ENCODE data around the gene EDA.
"Not testable (repeated sequence)": the region's sequence is repeated elsewhere in the genome, so short reads cannot be mapped to it uniquely, and the experiment has no call there.

EDA gene

DNA sequence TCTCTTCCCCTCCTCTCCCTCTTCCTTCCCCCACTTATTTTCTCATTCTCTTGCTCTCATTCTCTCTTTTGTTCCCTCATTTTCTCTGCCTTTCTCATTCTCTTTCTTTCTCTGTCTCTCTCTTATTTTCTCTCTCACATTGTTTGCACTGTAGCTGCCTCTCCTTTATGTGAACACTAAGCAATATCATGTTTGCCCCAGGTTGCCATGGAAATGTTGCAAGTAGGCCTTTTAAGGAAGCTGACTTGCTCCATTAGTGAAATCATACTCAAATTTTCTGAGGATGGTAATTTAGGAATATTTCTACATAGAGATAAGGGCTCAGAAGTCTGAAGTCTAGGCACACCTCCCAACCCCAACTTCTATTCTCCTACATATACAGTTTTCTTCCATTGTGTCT lies 130.1 kb downstream of the EDA start:
- DNase-seq (ENCODE audit: low read depth): no peak

DNA sequence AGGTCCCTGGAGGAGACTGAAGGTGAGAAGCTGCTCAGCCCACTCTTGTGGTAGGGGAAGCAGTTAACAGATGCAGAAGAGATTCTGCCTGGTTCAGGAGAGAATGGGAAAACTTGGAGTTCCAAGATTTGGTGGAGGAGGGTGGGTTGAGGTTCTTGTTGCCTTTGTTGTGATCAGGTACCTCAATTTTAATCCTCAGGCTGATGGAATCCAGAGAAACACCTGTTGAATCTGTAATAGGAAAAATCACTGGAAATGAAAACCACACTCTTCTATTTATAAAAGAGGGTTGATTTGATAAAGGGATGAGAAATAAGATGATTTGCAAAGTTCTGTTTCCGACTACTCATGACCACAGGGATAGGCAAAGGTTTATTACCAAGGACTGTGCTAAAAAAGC lies 132.1 kb downstream of the EDA start:
- no peak for DNase-seq (ENCODE audit: low read depth)

DNA sequence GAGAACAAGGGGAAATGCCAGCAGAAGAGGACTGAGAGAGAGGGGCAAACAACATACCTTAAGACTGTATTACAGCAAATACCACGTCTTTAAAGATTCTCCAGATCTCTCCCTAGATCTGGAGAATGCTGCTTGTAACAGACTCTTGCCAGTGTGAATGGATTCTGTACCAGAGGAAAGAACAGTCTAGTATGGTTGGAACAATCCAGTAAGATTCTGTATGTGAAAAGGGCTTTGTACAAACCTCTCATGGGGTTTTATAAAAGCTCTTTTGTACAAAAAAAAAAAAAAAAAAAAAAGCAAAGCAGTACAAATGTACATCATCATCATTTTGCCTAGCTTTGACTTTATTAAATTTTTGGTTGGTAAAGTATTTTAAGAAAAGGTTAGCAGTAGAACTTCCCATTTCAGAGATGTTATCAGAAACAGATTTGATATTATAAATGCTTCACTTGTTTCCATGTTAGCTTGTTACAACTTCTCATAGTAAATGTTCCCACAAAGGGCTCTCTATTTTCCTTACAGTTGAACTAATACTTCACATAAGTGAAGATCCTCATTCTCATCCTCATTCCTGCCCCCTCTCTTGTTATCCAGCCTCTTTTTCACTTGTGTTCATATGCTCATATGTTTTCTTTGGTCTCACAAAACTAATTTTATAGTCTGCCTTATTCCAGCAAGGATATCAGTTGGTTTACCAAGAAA lies 144.2 kb downstream of the EDA start:
- no peak for DNase-seq (ENCODE audit: low read depth)

DNA sequence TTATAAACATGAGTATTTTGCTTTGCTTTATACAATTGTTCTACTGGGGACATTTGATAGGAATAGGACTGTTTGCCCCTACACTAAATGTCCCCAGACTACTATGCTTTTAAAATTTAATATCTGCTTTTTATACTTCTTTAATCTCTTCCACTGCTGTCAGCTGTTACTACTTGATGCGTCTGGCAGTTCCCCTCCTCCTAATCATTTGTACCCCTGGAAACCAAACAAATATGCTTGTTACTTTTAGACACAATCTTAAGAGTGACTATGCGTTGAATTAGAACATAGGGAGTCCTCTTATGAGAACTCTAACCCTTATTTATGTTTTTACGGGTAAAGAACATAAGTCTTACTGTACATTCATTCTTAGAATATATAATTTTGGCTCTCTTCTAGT lies 145.7 kb downstream of the EDA start:
- no peak for DNase-seq (ENCODE audit: low read depth)

DNA sequence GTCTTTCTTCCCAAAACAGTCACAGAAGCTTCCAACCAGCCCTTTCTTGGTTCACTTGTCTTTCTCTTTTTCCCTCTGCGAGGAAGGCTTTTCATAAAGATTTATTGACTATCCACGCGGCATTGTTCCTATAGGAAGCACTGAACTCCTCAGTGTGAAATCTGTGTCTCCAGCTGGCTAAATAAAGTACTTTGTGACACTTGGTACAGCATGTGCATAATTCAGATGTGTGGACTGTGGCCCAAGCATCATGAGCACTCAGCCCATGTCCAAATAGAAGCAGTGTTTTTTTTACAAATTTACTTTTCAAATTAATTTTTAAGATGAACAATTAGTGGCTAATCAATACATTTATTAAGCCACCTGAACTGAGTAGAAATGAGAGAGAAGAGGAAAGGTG lies 146.4 kb downstream of the EDA start:
- DNase-seq (ENCODE audit: low read depth): no peak

DNA sequence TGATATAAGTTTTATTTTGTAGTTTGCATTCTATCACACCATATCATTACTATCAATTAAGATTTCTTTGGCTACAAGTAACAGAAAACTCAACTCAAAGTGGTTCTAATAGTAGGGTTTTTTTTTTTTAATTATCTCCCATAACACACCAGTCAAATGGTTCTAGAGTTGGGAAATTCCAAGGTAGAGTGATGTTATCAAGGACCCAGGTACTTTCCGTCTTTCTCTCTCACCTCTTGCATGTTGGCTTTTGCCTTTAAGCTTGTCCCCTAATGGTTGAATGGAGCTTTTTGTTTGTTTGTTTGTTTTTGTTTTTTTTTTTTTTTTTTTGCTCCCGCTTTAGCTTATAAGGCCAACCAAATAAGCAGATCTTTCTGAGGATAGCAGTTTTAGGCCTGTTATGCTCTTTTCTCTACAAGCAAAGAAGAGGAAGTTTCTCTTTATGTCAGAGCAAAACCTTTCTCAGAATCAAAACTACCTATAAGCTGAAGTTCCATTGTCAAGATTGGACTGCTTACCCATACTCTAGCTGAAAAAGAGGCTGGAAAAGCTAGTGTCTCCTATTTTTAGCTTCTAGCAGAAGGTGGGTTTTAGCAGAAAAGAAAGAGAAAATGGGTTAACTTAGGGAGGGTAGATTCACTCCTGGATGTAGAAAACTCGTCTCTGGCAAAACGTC lies 177.5 kb downstream of the EDA start:
- no peak for DNase-seq (ENCODE audit: low read depth)

DNA sequence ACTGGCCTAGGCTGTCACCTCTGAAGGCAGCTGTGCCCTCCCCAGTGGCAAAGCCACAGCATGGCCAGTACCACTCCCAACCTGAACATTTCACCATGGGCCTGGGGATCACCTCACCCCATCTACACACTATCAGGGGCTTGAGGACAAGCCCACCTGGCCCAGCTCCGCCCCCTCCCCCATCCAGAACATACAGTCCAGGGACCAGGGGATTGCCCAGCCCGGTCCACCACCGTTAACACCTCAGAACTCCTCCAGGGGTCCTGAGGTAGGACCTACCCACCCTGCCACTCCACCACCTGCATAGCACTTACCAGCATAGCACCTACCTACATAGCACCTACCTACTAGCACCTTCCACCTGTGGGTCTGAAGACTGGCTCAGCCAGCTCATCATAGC lies 179.8 kb downstream of the EDA start:
- DNase-seq (ENCODE audit: low read depth): no peak

DNA sequence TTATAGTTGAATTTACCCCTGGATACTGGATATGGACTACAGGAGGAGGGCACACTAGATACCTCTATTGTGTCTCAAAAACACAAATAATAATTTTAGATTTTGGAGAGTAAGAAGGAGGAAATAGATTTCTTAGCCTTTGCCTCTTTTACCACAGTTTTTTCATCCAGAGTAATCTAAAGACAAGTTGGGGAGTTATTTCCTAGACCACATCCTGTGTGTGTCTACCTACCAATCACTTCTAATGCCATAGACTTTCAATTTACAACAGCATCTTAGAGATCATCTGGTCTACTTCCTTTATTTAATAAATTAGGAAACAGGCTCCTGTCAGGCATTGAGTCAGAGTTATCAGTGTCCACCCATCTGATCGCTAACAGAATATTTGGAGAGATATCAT lies 191.5 kb downstream of the EDA start:
- DNase-seq (ENCODE audit: low read depth): no peak

DNA sequence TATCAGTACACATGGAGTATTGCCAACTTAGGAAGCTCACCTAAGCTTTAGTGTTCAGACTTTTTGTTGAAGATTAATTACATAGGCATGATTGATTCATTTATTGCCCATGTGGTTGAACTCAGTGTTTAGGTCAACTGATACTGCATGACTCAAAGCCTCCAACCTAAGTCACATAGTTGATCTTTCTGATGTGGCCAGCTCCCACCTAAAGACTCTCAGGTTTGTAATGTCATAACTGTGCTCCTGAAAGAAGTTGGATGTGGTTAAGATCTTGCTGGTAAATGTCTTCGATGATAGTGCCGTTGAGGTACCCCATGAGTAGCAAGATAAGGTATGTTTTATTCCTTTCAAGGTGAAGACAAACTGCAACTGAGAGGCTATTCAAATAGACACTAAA lies 192.5 kb downstream of the EDA start:
- DNase-seq (ENCODE audit: low read depth): no peak

DNA sequence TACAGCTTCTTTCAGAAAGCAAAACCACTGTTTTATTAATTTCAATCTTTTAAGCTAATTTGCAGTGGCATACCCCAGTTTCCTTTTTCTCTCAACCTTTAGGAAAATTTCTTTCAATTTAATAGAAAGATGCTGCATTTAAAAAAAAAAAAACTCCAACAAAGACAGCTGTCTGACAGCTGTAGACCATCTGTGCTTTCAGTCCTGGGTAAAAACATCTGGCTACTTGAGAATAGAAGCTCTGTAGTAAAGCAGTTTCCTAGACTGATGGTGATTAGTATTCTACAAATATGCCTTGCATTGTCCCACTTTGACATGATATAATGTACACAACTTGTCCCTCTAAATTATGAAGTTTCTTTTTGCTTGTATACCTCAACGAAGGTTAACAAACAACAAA lies 197.8 kb downstream of the EDA start:
- no peak for DNase-seq (ENCODE audit: low read depth)

DNA sequence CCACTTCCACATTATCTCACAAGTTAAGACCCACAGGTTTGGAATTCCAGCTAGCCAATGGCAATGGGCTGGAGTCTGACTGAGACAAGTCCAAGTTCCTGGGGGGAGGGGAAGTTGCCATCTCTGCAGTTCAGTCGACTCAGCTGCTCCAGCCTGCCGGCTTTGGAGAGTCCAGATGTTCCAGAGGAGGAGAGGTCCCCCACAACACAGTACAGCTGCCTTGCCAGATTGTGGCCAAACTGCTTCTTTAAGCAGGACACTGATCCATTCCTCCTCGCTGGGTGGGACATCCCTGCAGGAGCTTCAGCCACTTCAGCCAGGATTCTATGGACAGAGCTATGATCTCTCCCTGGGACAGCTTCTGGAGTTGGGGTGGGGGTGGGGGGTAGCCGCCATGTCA lies 199.2 kb downstream of the EDA start:
- DNase-seq (ENCODE audit: low read depth): no peak

DNA sequence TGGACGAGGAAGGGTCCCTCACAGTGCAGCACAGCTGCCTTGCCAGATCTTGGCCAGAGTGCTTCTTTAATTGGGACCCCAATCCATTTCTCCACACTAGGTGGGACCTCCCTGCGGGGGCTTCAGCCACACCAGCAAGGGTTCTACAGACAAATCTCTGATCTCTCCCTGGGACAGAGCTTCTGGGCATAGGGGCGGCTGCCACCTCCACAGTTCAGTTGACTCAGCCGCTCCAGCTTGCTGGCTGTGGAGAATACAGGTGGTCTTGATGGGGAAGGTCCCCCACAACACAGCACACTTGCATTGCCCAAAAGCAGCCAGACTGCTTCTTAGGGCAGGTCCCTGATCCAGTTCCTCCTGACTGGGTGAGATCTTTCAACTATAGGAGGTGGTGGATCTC lies 199.6 kb downstream of the EDA start:
- DNase-seq (ENCODE audit: low read depth): no peak

DNA sequence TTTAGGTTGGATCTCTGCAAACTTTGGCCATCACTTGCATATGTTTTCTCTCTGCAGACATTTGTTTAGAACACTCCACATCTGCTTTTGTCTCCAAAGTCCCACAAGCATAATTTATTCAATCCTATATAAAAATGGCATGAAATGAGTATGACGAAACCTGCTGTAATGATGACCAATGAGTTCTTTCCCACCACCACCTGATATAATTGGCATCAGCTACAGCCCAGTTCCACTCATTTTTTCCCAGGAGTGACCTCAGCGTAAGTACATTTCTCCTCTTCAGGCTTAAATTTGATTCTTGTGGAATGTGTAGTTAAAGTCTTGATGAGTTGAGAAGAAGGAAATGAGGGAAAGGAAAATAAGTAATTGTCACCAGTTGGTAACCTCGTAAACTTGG lies 228.7 kb downstream of the EDA start:
- DNase-seq (ENCODE audit: low read depth): no peak

DNA sequence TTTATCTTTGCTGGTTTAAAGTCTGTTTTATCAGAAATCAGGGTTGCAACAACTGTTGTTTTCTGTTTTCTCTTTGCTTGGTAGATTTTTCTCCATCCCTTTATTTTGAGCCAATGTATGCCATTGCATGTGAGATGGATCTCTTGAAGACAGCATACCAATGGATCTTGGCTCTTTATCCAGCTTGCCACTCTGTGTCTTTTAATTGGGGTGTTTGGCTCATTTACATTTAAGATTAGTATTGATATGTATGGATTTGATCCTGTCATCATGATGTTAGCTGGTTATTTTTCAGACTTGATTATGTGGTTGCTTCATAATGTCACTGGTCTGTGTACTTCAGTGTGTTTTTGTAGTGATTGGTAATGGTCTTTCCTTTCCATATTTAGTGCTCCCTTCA lies 244.1 kb downstream of the EDA start:
- DNase-seq (ENCODE audit: low read depth): not testable (repeated sequence)

DNA sequence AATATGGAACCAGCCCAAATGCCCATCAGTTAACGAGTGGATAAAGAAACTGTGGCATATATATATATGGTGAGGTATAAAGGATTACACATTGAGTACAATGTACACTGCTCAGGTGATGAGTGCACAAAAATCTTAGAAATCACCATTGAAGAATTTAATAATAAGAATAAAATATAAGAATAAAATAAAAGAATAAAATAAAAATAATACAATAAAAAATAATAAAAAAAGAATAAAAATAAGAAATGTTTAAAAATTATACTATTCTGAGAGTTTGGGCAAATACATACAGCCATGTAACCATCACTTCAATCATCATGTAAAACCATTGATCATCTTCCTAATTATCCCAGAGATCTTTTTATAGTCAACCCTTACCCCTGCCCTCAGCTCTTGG lies 260.3 kb downstream of the EDA start:
- DNase-seq (ENCODE audit: low read depth): no peak

DNA sequence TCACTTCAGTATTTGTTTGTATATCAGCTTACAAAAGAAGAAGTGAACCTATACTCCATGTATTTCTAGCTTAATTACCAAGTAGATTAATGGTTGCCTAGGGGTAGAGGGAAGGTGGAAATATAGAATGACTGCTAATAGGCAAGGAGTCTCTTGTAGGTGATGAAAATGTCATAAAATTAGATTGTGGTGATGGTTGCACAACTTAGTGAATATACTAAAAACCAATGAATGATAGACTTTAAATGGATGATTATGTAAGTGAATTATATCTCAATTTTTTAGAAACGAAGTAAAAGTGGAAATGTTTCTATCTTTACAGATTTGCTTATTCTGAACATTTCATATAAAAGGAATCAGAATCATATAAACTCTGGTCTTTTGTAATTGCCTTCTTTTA lies 268.3 kb downstream of the EDA start:
- DNase-seq (ENCODE audit: low read depth): no peak

DNA sequence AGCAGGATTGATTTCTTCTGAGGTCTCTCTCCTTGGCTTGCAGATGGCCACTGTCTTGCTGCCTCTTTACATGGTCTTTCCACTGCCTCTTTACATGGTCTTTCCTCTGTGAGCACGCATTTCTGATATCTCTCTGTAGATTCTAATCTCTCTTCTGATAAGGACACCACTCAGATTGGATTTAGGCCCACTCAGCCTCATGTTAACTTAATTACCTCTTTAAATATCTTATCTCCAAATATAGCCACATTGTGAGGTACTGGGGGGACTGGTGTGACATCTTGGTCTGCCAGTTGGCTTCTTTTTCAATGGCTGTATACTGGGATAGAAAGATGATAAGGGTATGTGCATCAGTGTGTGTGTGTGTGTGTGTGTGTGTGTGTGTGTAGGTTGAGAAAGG lies 280.1 kb downstream of the EDA start:
- DNase-seq (ENCODE audit: low read depth): no peak

DNA sequence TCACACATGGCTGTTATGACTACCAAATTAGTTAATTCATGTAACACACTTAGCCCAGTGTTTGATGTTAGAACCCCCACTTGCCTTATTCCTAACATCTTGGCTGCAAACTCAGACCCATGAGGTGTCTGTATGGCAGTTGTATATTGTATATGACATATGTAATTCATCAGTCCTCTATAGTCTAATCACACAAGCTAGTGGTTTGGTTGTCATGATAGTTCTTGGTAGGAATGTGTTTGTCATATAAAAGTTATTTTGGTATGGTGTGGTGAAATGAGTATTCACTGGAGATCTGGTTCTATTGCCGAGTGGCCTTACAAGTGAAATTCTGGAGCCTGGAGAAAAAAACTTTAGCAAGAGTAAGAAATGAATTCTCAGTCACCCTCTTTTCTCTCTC lies 284.6 kb downstream of the EDA start:
- no peak for DNase-seq (ENCODE audit: low read depth)

DNA sequence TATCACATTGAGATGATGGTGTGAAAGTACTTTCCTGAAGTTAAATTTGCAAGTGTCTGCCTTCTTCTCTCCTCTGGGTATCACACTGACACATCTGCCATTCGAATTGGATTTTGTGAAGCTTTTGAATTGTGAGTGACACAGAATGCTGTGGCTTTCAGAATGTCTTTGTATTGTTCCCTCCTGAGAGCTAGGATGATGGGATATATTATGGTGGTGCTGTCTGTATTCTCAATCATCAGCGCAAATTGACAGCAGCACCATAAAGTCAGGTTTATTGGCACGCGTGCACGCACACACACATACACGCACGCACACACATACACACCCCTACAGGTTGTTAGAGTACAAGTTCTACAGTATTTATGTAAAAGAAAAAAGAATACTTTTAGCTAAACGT lies 290.5 kb downstream of the EDA start:
- no peak for DNase-seq (ENCODE audit: low read depth)

DNA sequence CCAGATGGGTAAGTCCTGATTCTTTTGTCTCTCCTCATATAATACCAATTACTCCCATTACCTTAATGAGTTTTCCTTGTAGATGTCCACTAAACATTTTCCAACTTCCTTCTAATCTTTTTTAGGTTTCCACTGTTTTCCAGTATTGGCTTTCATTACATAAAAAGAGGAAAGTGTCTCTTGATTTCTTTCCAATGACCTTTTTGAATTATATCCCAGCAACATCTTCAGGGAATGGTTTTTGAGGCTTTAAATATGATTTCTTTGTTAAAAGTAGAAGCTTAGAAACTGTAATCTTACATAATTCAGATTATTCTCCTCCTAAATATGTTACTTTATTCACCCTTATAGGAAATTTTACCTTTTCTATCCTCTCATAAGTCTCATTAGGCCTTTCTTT lies 298.9 kb downstream of the EDA start:
- no peak for DNase-seq (ENCODE audit: low read depth)

DNA sequence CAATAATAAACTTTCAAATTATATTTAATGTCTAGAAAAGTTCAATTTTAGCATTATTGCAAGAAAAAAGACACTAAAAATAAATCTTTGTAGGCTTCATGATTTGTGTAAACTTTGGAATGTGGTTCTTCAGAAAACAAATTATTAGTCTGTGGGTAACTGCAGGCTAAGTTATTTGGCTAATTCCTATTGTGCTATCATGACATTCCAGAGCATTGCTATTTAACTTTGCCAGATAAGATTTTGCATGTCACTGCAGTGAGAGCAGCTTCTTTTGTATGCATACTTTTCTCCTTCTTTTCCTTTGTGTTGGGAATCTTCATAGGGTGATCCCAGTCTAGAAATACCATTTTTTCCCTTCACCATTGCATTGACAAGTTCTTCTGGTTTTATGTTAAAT lies 303.8 kb downstream of the EDA start:
- DNase-seq (ENCODE audit: low read depth): no peak

DNA sequence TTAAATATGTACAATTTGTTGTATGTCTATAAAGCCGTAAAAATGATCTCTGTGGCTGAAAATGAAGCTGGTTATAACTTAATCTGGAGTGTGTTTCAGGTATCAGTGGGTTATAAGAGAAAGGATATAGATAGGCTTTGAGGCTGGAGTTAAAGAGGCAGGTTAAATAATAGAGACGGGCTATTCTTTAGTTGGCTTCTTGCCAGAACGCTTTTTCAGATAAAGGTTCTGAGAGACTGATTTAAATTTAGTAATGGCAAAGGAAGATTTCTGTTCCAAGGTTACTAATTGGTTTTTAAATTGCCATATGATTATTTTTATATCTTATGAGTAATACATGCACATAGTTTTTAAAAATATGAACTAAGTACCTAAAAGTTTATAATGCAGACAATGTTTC lies 316.4 kb downstream of the EDA start:
- no peak for DNase-seq (ENCODE audit: low read depth)

DNA sequence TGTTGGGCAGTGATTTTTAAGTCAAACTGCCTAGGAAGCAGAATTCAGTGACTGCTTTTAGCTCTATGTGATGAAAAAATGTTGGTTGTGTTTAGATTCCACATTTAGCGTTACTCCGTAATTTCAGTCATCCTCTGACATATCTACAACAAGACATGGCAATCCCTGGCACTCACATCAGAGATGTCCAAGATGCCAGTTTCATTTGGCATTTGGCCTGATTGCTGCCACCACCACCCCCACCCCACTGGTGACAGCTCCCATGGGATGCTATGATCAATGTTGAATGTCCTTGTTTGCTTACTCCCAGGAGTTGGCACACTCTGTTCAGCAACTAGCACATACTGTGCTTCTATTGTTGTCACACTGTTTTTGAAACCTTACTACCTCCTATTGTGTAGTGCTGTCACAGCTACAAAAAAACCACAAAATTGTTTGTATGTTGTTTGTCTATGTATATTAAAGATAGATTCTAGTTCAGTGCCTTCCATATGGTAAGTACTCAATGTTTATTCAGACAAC lies 332.4 kb downstream of the EDA start:
- no peak for DNase-seq (ENCODE audit: low read depth)

DNA sequence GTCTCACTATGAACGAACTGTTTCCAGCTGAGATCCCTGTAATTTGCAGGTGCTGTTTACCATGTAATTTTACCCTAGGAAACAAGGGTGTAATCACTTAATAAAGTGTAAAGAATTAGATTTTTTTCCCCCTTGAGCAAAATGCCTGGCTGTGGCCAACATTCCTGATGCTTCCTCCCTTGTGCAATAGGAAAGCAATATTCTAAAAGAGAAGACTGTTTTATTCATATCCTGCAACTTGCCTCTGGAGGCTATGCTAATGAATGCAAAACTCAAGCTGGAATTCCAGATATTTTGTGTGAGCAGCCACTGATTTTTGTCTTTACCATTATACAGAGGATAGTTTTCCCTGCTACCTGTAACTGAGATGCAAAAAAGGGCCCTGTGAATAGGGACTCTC lies 335.8 kb downstream of the EDA start:
- DNase-seq (ENCODE audit: low read depth): no peak
